Natural killer cell (primary cell): ENCODE data around the gene ZNF182. TPM values are rescaled to one million over a fixed set of nuclear protein-coding genes. Genes with fewer than 3 reads are reported as not detected.
"Not testable (repeated sequence)": the region's sequence is repeated elsewhere in the genome, so short reads cannot be mapped to it uniquely, and the experiment has no call there.

Experiments used
- ATAC-seq, 3 donors: fragments of 150-1000 bp in 2 of 3; fragments of 200-7000 bp in 1 of 3; cut with Tn5 transposase; 1 replicate in 1 of 3; 2 replicates in 2 of 3; pipeline ENCODE4 v1.10.0; 2021; ENCODE audit warnings: mild to moderate bottlenecking in 2 of 3, moderate library complexity in 2 of 3
- DNase-seq, 2 donors: peaks; one replicate each; pipeline versions ENCODE4 v3.0.0 to v3.0.0-alpha.2; 2013 to 2021; ENCODE audit warnings: mixed read lengths in 1 of 2
- H3K27ac ChIP-seq: one replicate; pipeline ENCODE4 v1.5.1; 2013; ENCODE audit warnings: mild to moderate bottlenecking, low read length
- H3K27me3 ChIP-seq: one replicate; pipeline ENCODE4 v1.6.1; 2013; ENCODE audit warnings: low read length; ENCODE audit not compliant: control insufficient read depth, insufficient read depth
- H3K36me3 ChIP-seq: one replicate; pipeline ENCODE4 v1.6.1; 2013; ENCODE audit warnings: low read length; ENCODE audit not compliant: control insufficient read depth, insufficient read depth
- H3K4me1 ChIP-seq: one replicate; pipeline ENCODE4 v1.6.1; 2013; ENCODE audit warnings: low read length; ENCODE audit not compliant: control insufficient read depth, insufficient read depth
- H3K4me3 ChIP-seq: one replicate; pipeline ENCODE4 v1.5.1; 2013; ENCODE audit warnings: low read length
- H3K9me3 ChIP-seq: one replicate; pipeline ENCODE4 v1.6.1; 2013; ENCODE audit warnings: low read length; ENCODE audit not compliant: control insufficient read depth, insufficient read depth
- H3K27ac Mint-ChIP-seq, 2 donors: one replicate each; pipeline ENCODE4 v1.8.0; 2022; ENCODE audit warnings: mild to moderate bottlenecking in 2 of 2, mixed read lengths in 2 of 2, moderate library complexity in 1 of 2
- H3K27me3 Mint-ChIP-seq, 2 donors: one replicate each; pipeline ENCODE4 v1.8.0; 2022; ENCODE audit warnings: low read depth in 2 of 2, mixed read lengths in 2 of 2
- H3K36me3 Mint-ChIP-seq: one replicate; pipeline ENCODE4 v1.8.0; 2022; ENCODE audit warnings: mixed read lengths
- H3K4me1 Mint-ChIP-seq, 2 donors: one replicate each; pipeline ENCODE4 v1.8.0; 2022; ENCODE audit warnings: mixed read lengths in 2 of 2
- H3K4me3 Mint-ChIP-seq: one replicate; pipeline ENCODE4 v1.8.0; 2022; ENCODE audit warnings: mild to moderate bottlenecking, moderate library complexity, mixed read lengths
- H3K9me3 Mint-ChIP-seq, 2 donors: one replicate each; pipeline ENCODE4 v1.8.0; 2022; ENCODE audit warnings: mixed read lengths in 2 of 2
- CTCF ChIP-seq: fragments of 200-600 bp; IDR thresholded peaks from one replicate; pipeline ENCODE4 v1.8.0; 2022; ENCODE audit warnings: antibody characterized with exemption
- WGBS: methylation state at CpG from one replicate; pipeline ENCODE4 v1.1.7; 2013; ENCODE audit warnings: missing lambda C conversion rate; ENCODE audit not compliant: insufficient coverage; 5-methylcytosine and 5-hydroxymethylcytosine counted together
- intact Hi-C: fragments of 100-400 bp; cut with micrococcal nuclease; formaldehyde crosslinking; loops from one replicate; pipeline ENCODE4 v1.14.2; 2022
- total RNA-seq, 4 donors: library from RNA; stranded (reverse); fragments of 120-200 nt in 1 of 4; gene quantifications; one replicate each; pipeline versions ENCODE4 v1.2.3 to v1.2.4, GENCODE V29; 2013 to 2022

The ZNF182 gene
- total RNA-seq, 3 donors from 2014 or later (not counting 1 experiment from before 2014, with no cell fraction given): 7.1 to 10.4 (median 7.8) TPM

- H3K36me3 ChIP-seq, H3K27me3 ChIP-seq, H3K4me3 Mint-ChIP-seq, H3K27me3 Mint-ChIP-seq, H3K9me3 Mint-ChIP-seq, ATAC-seq, H3K4me1 ChIP-seq, H3K4me3 ChIP-seq, intact Hi-C loops, DNase-seq, H3K27ac Mint-ChIP-seq, H3K36me3 Mint-ChIP-seq, H3K9me3 ChIP-seq, H3K27ac ChIP-seq: not testable (repeated sequence)
- H3K4me1 Mint-ChIP-seq: peaks cover 14 to 19% of the 10 kb centered on the region in 2 donors
- no CpG with 5 or more reads among the region's 8 CpGs for WGBS
Observed at GRCh38 chrX:48006688-48007087, 2.9 kb upstream of the ZNF182 start, which contains the start of gene SPACA5. TSS of gene SPACA5 (plus strand) at chrX:48006988. CDS start at chrX:48007803, 815 bp downstream.

GRCh38 chrX:48003367-48003757, 427 bp downstream of the ZNF182 start:
- Histone ChIP-seq H3K27ac (peak overlapping the region; percentile 92), H3K36me3 (peaks cover 3% of the 10 kb centered on the region), H3K27me3 (no peaks in the 10 kb centered on the region), H3K4me3 (peak overlapping the region; percentile 83), H3K9me3 (no peaks in the 10 kb centered on the region), H3K4me1 (peaks cover 7% of the 10 kb centered on the region)
- TF ChIP-seq CTCF: no peak
- ATAC-seq: peak in 2 of 3 donors; percentile 1 to 8
- WGBS: under 1% methylated on average over 17 of the region's 18 CpGs
- intact Hi-C loops: no loop called here
- peak in 1 of 2 donors; percentile 33 for DNase-seq
- Mint-ChIP-seq H3K9me3 (no peaks in the 10 kb centered on the region), H3K27me3 (no peaks in the 10 kb centered on the region), H3K27ac (peak overlapping the region; percentile 97 to 99), H3K4me1 (peaks cover 19 to 22% of the 10 kb centered on the region in 2 donors), H3K4me3 (peak overlapping the region; percentile 99), H3K36me3 (no peaks in the 10 kb centered on the region)

GRCh38 chrX:48002929-48003328, 860 bp downstream of the ZNF182 start:
- Histone ChIP-seq H3K9me3 (no peaks in the 10 kb centered on the region), H3K27ac (peak overlapping the region; percentile 92), H3K4me1 (peaks cover 7% of the 10 kb centered on the region), H3K36me3 (peaks cover 3% of the 10 kb centered on the region), H3K27me3 (no peaks in the 10 kb centered on the region), H3K4me3 (peak overlapping the region; percentile 83)
- no CpG with 5 or more reads among the region's 7 CpGs for WGBS
- TF ChIP-seq CTCF: no peak
- H3K27me3 Mint-ChIP-seq: no peaks in the 10 kb centered on the region
- H3K4me1 Mint-ChIP-seq: peaks cover 19 to 22% of the 10 kb centered on the region in 2 donors
- ATAC-seq: no peak
- peak overlapping the region; percentile 99 for H3K4me3 Mint-ChIP-seq
- intact Hi-C loops: no loop called here
- H3K27ac Mint-ChIP-seq: peak overlapping the region; percentile 97 to 99
- H3K9me3 Mint-ChIP-seq: no peaks in the 10 kb centered on the region
- no peak for DNase-seq
- no peaks in the 10 kb centered on the region for H3K36me3 Mint-ChIP-seq

- peak overlapping the region; percentile 59 to 73 for H3K27ac Mint-ChIP-seq
Observed at GRCh38 chrX:48002319-48002718, 1.5 kb downstream of the ZNF182 start.

More at GRCh38 chrX:48002319-48002718, 1.5 kb downstream of the ZNF182 start:
- H3K4me3 Mint-ChIP-seq: peak overlapping the region; percentile 49
- Histone ChIP-seq H3K4me3 (no peak overlapping the region), H3K4me1 (peaks cover 7% of the 10 kb centered on the region), H3K36me3 (peaks cover 3% of the 10 kb centered on the region), H3K9me3 (no peaks in the 10 kb centered on the region), H3K27ac (no peak overlapping the region), H3K27me3 (no peaks in the 10 kb centered on the region)
- intact Hi-C loops: no loop called here
- H3K9me3 Mint-ChIP-seq: no peaks in the 10 kb centered on the region
- H3K27me3 Mint-ChIP-seq: no peaks in the 10 kb centered on the region
- 100% methylated on average over 3 of the region's 3 CpGs for WGBS
- TF ChIP-seq CTCF: no peak
- ATAC-seq (no peak), DNase-seq (no peak)
- peaks cover 19 to 22% of the 10 kb centered on the region in 2 donors for H3K4me1 Mint-ChIP-seq
- no peaks in the 10 kb centered on the region for H3K36me3 Mint-ChIP-seq
